GM12891 (cell line): ENCODE results near the gene ZNF681.

Source experiments
- PAX5 ChIP-seq: IDR thresholded peaks from 2 replicates; pipeline ENCODE4 v1.6.1; 2011; ENCODE audit warnings: low read length, moderate library complexity, mild to moderate bottlenecking; ENCODE audit not compliant: insufficient read depth, severe bottlenecking
- POLR2A ChIP-seq: IDR thresholded peaks from 2 replicates; pipeline ENCODE4 v1.6.1; 2011; ENCODE audit warnings: low read depth, low read length, control low read depth
- POLR2AphosphoS5 ChIP-seq: IDR thresholded peaks from 2 replicates; pipeline ENCODE4 v1.6.1; 2011; ENCODE audit warnings: low read depth, low read length, control low read depth
- SPI1 ChIP-seq: IDR thresholded peaks from 2 replicates; pipeline ENCODE4 v1.6.1; 2011; ENCODE audit warnings: low read depth, low read length, control low read depth
- TAF1 ChIP-seq: IDR thresholded peaks from 2 replicates; pipeline ENCODE4 v1.6.1; 2011; ENCODE audit warnings: low read depth, low read length, control low read depth

GRCh38 chr19:23758187-23759074, at the start of gene ZNF681:
- TF ChIP-seq POLR2A: peak; percentile 66; the same call in 1 of the 2 replicates
- TF ChIP-seq POLR2AphosphoS5: no peak; the same call in 1 of the 2 replicates
- TF ChIP-seq TAF1: peak; percentile 19; the same call in 1 of the 2 replicates
- TF ChIP-seq SPI1: no peak
- TF ChIP-seq PAX5: no peak
